Measurements from ENCODE around the gene CHST6.
A peak's percentile ranks its signal among the peaks of the same experiment; 100 is the strongest.
"Not testable (repeated sequence)": the region's sequence is repeated elsewhere in the genome, so short reads cannot be mapped to it uniquely, and the experiment has no call there.

The CHST6 gene

DNA sequence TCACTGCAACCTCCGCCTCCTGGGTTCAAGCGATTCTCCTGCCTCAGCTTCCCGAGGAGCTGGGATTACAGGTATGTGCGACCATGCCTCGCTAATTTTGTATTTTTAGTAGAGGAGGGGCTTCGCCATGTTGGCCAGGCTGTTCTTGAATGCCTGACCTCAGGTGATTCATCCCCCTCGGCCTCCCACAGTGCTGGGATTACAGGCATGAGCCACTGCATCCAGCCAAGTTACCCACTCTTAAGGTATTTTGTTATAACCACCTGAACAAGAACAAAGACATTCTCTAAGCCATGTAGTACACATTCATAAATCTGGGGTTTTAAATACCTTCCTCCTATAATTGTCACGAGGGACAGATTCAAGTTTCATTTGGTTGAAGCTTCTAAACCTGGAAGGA is 18.4 kb downstream of the CHST6 start:
- no peak for DNase-seq (ENCODE audit: low read depth in 2 of 2)

GRCh38 chr16:75475420-75475847 is 19.8 kb downstream of the CHST6 start:
- DNase-seq (ENCODE audit: low read depth in 2 of 2) = no peak

DNA sequence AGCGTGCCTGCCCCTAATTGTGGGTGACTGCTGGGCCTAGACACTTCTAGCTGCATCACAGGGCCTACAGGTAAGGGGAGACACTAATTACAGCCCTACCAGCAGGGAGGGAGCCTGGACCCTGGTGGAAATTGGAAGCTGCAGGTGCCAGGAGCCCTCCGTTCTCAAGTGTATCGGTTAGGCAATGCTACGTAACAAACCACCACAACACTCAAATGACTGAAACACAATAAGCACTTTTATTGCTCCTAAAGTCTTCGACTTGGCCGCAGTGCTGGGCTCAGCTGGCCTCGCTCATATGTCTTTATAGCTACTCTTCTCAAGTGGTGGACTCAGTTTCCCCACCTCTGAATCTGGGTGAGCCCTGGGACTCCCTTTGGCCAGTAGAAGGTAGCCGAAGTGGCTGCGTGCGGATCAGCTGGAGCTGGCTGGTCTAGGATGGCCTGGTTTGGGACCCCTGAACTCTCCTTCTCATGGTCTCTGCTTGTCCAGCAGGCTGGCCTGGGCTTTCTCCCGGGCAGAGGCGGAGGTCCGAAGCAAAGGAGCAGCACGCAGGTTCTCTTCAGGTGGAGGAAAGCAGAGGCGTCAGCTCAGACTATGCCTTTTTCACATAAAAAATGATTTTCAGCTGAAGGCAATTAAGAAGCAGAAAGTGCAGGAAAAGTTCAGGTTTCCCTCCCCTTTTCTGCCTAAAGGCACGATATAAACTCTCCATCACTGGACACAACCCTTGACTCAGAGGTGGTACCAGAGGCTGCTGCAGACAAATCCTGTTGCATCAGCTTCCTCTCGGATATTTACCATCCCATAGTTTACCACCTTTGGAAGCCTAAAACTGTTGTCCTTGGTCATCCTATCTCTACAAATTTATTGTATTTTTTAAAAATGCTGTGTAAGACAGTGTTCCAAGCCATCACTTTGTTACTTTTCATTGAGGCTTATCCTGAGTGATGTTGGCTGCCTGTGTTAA is 22.0 kb downstream of the CHST6 start:
- DNase-seq (ENCODE audit: low read depth in 2 of 2) = no peak

- DNase-seq (ENCODE audit: low read depth in 2 of 2) = peak in 1 of 2 donors; percentile 6
These were observed 23.3 kb downstream of the CHST6 start for GRCh38 chr16:75471723-75472633.

DNA sequence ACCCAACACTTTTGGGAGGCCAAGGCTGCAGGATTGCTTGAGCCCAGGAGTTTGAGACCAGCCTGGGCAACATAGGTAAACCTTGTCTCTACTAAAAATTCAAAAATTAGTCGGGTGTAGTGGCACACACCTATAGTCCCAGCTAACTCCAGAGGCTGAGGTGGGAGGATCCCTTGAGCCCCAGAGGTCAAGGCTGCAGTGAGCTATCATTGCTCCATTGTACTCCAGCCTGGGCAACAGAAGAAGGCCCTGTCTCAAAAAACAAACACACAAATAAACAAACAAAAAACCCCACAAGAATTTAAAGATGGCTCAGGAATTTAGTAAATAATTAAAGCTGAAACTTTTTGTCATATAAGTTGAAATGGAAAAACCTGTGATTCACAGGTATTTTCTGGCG is 28.5 kb downstream of the CHST6 start:
- no peak for DNase-seq (ENCODE audit: low read depth in 2 of 2)

GRCh38 chr16:75464122-75464918 is 30.9 kb downstream of the CHST6 start, which contains the start of gene TMEM170A:
TSS of gene TMEM170A (minus strand) at chr16:75464689. CDS start at chr16:75464600, 89 bp downstream.
- peak; percentile 94 to 98 for DNase-seq (ENCODE audit: low read depth in 2 of 2)

- not testable (repeated sequence) for DNase-seq (ENCODE audit: low read depth in 2 of 2)
These were observed 31.7 kb downstream of the CHST6 start for GRCh38 chr16:75463389-75464121.

GRCh38 chr16:75462806-75463205 is 32.4 kb downstream of the CHST6 start:
- DNase-seq (ENCODE audit: low read depth in 2 of 2) = no peak

- DNase-seq (ENCODE audit: low read depth in 2 of 2) = no peak
These were observed 33.7 kb downstream of the CHST6 start for GRCh38 chr16:75461575-75461974.

DNA sequence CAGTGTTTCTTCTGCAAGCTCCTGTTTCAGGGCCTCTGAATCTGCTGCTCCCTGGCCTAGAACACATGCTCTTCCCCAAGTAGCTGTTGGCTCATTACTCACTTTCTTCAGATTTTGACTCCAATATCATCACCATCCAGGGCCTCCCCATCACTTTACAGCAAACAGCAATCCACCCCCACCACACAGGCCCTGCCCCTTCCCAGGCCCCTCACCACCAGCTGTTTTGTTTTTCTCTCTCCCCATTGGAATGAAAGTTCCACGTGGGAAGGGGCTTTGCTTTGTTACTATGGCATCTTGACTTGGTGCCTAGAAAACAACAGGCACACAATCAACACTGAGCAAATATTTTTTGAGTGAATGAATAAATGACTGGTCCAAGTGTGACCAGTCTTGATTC is 34.8 kb downstream of the CHST6 start:
- no peak for DNase-seq (ENCODE audit: low read depth in 2 of 2)

- DNase-seq (ENCODE audit: low read depth in 2 of 2) = no peak
These were observed 35.5 kb downstream of the CHST6 start for GRCh38 chr16:75459691-75460090.

GRCh38 chr16:75458439-75458838 is 36.8 kb downstream of the CHST6 start:
- no peak for DNase-seq (ENCODE audit: low read depth in 2 of 2)

DNA sequence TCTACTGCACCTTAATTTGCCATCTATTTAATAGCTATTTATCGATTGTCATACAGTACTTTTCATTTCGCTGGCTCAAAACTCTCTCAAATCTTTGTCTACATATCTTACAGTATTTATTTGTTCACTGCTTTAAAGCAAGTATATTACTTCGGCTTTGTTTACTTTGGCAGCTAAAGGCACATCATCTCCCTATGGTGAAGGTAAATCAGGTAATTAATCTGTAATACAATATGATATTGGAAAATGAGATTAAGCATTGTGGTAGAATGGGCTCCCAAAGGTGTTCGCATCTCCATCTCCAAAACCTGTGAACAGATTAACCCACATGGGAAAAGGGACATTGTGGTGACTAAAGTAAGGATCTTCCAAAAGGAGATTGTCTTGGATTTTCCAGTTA is 37.2 kb downstream of the CHST6 start:
- DNase-seq (ENCODE audit: low read depth in 2 of 2) = no peak

GRCh38 chr16:75457485-75458021 is 37.7 kb downstream of the CHST6 start:
- DNase-seq (ENCODE audit: low read depth in 2 of 2) = no peak

DNA sequence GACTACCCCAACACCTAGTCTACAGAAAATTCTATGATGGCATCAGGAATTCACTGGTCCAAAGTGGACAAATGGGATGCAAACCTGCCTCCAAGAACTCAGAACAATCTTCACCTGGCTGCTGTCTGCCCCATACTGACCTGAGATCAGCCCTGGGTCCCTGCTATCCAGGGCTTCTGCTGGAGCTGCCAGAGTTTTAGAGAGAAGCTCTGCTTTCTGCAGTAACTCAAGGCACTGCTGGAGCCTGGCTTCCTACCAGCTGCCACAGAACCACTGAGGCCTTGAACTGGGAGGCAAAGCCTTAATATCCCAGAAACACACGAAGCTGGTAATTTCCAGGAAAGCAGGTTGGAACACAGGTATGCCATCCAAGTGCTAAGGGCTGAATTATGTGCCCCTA is 38.3 kb downstream of the CHST6 start:
- no peak for DNase-seq (ENCODE audit: low read depth in 2 of 2)

- DNase-seq (ENCODE audit: low read depth in 2 of 2) = not testable (repeated sequence)
These were observed 38.8 kb downstream of the CHST6 start for GRCh38 chr16:75456486-75456885.

DNA sequence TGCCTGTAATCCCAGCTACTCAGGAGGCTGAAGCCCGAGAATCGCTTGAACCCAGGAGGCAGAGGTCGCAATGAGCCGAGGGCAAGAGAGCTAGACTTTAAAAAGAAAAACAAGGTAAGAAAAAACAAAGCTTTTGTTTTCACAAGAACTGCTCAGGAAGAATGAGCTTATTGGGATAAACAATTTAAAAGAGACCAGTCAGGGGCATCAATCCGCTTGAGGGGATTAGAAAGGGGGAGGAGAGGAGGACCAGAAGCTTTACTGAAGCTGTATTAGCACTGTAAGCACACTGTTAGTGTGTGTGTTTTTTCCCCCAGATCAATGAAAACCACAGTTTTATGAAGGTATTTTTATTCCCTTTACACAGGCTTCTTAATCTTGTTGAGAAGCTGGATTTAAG is 39.6 kb downstream of the CHST6 start:
- DNase-seq (ENCODE audit: low read depth in 2 of 2) = no peak

DNA sequence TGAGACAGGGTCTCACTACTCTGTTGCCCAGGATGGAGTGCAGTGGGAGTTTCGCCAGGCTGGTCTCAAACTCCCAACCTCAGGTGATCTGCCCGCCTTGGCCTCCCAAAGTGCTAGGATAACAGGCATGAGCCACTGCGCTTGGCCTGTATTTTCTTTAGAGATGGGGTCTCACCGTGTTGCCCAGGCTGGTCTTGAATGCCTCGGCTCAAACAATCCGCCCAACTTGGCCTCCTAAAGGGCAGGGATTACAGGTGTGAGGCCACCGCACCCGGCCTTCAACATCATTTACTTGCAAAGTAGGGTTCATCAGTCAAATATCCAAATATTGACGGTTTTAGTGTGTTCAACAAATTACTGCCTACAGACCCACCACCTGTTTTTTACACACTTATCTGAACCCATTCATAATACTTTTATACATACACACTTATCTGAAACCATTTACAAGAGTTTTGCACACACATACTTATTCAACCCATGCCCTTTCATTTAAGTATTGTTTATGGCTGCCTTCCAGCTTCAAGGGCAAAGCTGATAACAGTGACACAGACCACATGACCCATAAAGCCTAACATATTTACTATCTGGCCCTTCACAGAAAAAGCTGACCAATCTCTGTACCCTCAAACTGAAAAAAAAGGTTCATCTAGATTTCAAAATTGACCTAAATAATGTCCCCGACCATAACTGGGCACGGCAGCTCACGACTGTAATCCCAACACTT is 42.6 kb downstream of the CHST6 start:
- no peak for DNase-seq (ENCODE audit: low read depth in 2 of 2)

DNA sequence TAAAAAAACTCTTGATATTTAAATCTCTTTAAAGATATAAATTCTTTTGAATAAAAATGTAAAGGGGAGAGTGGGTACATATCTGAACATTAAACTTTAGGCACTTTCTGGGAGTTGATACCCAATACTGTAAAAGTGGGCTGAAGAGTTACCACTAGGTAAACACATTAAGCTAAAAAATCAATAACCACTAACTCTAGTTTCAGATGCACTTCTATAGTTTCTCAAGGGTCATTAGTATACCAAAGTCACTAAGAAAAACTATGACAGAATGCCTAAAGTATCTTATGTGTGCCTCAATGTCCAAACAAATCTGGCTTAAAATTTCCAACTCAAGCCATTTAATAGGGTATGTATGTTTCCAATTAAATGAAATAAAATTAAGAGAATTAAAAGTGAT is 48.8 kb downstream of the CHST6 start:
- DNase-seq (ENCODE audit: low read depth in 2 of 2) = no peak

DNA sequence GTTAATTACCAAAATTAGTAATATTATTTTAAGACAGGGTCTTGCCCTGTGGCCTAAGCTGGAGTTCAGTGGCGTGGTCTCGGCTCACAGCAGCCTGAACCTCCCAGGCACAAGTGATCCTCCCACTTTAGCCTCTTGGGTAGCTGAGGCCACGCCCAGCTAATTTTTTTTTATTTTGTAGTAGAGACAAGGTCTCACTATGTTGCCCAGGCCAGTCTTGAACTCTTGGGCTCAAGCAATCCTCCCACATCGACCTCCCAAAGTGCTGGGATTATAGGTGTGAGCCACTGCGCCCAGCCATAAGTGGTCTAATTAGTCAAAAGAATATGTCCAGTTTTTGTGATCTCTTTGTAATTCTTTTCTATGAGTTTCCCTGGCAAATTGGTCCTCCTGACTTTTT is 49.9 kb downstream of the CHST6 start:
- DNase-seq (ENCODE audit: low read depth in 2 of 2) = no peak
